Neural progenitor cell (in vitro differentiated cells): ENCODE measurements around the gene PRKD3. TPM values are rescaled to one million over a fixed set of nuclear protein-coding genes. Genes with fewer than 3 reads are reported as not detected.

Experiments
- DNase-seq: peaks from one replicate; pipeline ENCODE4 v3.0.0-alpha.2; 2016; ENCODE audit warnings: low spot score
- H2AFZ ChIP-seq: fragments of 200-600 bp; sonication (generic); replicated peaks from 2 replicates; pipeline ENCODE4 v1.6.1; 2016; ENCODE audit warnings: antibody characterized with exemption
- H3F3A ChIP-seq: fragments of 200-600 bp; sonication (generic); 2 replicates; pipeline ENCODE4 v1.6.1; 2016; ENCODE audit warnings: antibody characterized with exemption, low read depth
- H3K27ac ChIP-seq: fragments of 200-600 bp; sonication (generic); 2 replicates; pipeline ENCODE4 v1.5.1; 2016; ENCODE audit warnings: mild to moderate bottlenecking
- H3K27me3 ChIP-seq: fragments of 200-600 bp; sonication (generic); 2 replicates; pipeline ENCODE4 v1.6.1; 2016; ENCODE audit warnings: mild to moderate bottlenecking, moderate library complexity
- H3K36me3 ChIP-seq: fragments of 200-600 bp; sonication (generic); 2 replicates; pipeline ENCODE4 v1.5.1; 2016
- H3K4me1 ChIP-seq: fragments of 200-600 bp; sonication (generic); 2 replicates; pipeline ENCODE4 v1.6.1; 2016; ENCODE audit warnings: mixed run types
- H3K4me2 ChIP-seq: fragments of 200-600 bp; sonication (generic); 2 replicates; pipeline ENCODE4 v1.6.1; 2016
- H3K4me3 ChIP-seq: fragments of 200-600 bp; sonication (generic); 2 replicates; pipeline ENCODE4 v1.5.1; 2016
- H3K79me2 ChIP-seq: fragments of 200-600 bp; sonication (generic); 2 replicates; pipeline ENCODE4 v1.6.1; 2016; ENCODE audit warnings: low read depth
- H3K9ac ChIP-seq: fragments of 200-600 bp; sonication (generic); 2 replicates; pipeline ENCODE4 v1.6.1; 2016
- H3K9me3 ChIP-seq: fragments of 200-600 bp; sonication (generic); 2 replicates; pipeline ENCODE4 v1.5.1; 2016; ENCODE audit warnings: low read depth
- H4K20me1 ChIP-seq: fragments of 200-600 bp; sonication (generic); 2 replicates; pipeline ENCODE4 v1.6.1; 2016; ENCODE audit warnings: low read depth
- H3K27ac Mint-ChIP-seq: 3 replicates; pipeline ENCODE4 v1.8.0; 2021; ENCODE audit warnings: mixed read lengths
- H3K27me3 Mint-ChIP-seq: 2 replicates; pipeline ENCODE4 v1.8.0; 2022; ENCODE audit warnings: low read depth, mild to moderate bottlenecking, inconsistent platforms, moderate library complexity, mixed read lengths; ENCODE audit not compliant: insufficient read depth
- H3K36me3 Mint-ChIP-seq: 3 replicates; pipeline ENCODE4 v1.8.0; 2021; ENCODE audit warnings: mixed read lengths
- H3K4me1 Mint-ChIP-seq: 3 replicates; pipeline ENCODE4 v1.8.0; 2021; ENCODE audit warnings: mixed read lengths
- H3K4me3 Mint-ChIP-seq: 3 replicates; pipeline ENCODE4 v1.8.0; 2021; ENCODE audit warnings: mild to moderate bottlenecking, moderate library complexity, mixed read lengths
- H3K9me3 Mint-ChIP-seq: 3 replicates; pipeline ENCODE4 v1.8.0; 2020; ENCODE audit warnings: mixed read lengths
- EZH2 ChIP-seq: fragments of 200-600 bp; sonication (generic); IDR thresholded peaks from 2 replicates; pipeline ENCODE4 v1.6.1; 2017; ENCODE audit warnings: antibody characterized with exemption, mild to moderate bottlenecking, moderate library complexity
- EZH2phosphoT487 ChIP-seq: fragments of 200-600 bp; sonication (generic); IDR thresholded peaks from 2 replicates; pipeline ENCODE4 v1.6.1; 2017; ENCODE audit warnings: antibody characterized with exemption
- total RNA-seq: library from RNA; depleted of rRNA; stranded (reverse); fragments of >200 nt; gene quantifications from 2 replicates; pipeline ENCODE4 v1.2.3, GENCODE V29; 2015; ENCODE audit warnings: low replicate concordance
- TF ChIP-seq, protein P1 (sequence below): fragments of 200-600 bp; sonication (generic); IDR thresholded peaks from 2 replicates; pipeline ENCODE4 v1.5.1; 2017; ENCODE audit warnings: antibody characterized with exemption, mild to moderate bottlenecking

Gene PRKD3
- total RNA-seq, 1 donor from 2014 or later, result 95.9 TPM

DNA sequence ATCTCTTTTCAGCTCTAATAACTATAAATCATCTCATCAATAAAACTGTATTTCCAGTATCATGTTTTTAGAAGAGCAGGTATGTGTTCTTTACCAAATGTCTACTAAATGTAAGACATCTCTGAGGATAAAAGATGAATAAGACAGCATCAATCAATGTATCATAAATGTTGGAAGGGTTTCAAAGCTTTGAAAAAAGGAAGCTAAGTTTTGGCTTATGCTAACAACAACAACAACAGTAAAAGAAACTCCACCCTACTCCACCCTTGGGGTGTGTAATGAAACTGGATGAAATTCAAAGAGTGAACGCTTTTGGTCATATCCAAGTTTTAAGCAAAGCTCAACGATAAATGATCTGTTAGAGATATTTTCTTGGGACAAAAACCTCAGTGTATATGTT, 17.1 kb downstream of the PRKD3 start:
- Histone ChIP-seq H3F3A (no peaks in the 10 kb centered on the region), H4K20me1 (peaks cover 55% of the 10 kb centered on the region), H3K9me3 (no peaks in the 10 kb centered on the region), H3K79me2 (peaks cover 100% of the 10 kb centered on the region), H3K4me2 (no peak overlapping the region), H2AFZ (no peak overlapping the region), H3K4me1 (no peaks in the 10 kb centered on the region), H3K27me3 (no peaks in the 10 kb centered on the region), H3K27ac (no peak overlapping the region), H3K36me3 (no peaks in the 10 kb centered on the region), H3K9ac (no peak overlapping the region), H3K4me3 (no peak overlapping the region)
- DNase-seq, result no peak
- no peaks in the 10 kb centered on the region for H3K27me3 Mint-ChIP-seq
- H3K36me3 Mint-ChIP-seq, result peaks cover 20% of the 10 kb centered on the region
- H3K4me1 Mint-ChIP-seq, result no peaks in the 10 kb centered on the region
- no peak overlapping the region for H3K27ac Mint-ChIP-seq
- no peaks in the 10 kb centered on the region for H3K9me3 Mint-ChIP-seq
- H3K4me3 Mint-ChIP-seq, result no peak overlapping the region
- TF ChIP-seq, protein P1, sequence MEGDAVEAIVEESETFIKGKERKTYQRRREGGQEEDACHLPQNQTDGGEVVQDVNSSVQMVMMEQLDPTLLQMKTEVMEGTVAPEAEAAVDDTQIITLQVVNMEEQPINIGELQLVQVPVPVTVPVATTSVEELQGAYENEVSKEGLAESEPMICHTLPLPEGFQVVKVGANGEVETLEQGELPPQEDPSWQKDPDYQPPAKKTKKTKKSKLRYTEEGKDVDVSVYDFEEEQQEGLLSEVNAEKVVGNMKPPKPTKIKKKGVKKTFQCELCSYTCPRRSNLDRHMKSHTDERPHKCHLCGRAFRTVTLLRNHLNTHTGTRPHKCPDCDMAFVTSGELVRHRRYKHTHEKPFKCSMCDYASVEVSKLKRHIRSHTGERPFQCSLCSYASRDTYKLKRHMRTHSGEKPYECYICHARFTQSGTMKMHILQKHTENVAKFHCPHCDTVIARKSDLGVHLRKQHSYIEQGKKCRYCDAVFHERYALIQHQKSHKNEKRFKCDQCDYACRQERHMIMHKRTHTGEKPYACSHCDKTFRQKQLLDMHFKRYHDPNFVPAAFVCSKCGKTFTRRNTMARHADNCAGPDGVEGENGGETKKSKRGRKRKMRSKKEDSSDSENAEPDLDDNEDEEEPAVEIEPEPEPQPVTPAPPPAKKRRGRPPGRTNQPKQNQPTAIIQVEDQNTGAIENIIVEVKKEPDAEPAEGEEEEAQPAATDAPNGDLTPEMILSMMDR, result no peak
- TF ChIP-seq EZH2phosphoT487 (no peak), EZH2 (no peak)

DNA sequence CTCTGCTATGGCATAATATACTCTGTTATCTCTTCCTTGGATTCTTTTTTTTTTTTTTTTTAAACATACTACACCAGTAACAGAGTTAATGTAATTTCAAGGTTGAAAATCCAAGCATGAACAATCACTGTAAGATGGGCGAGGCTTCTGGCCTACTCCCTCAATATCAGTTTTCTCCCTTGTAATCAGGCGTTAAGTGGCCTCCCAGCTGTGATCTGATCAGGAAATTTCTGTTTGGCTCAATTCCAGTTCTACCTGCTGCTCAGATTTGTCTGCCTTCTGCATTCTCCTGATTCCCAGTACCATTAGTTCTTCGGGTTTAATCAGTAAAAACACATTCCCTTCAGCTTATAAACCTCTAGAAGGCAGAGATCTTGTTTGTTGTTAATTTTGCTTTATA, 18.6 kb downstream of the PRKD3 start:
- Histone ChIP-seq H3K4me2 (no peak overlapping the region), H2AFZ (no peak overlapping the region), H3K27ac (no peak overlapping the region), H3K36me3 (no peaks in the 10 kb centered on the region), H3K9ac (no peak overlapping the region), H3K9me3 (no peaks in the 10 kb centered on the region), H3K4me1 (peaks cover 10% of the 10 kb centered on the region), H3F3A (peaks cover 7% of the 10 kb centered on the region), H3K79me2 (peaks cover 100% of the 10 kb centered on the region), H3K4me3 (no peak overlapping the region), H4K20me1 (peaks cover 65% of the 10 kb centered on the region), H3K27me3 (no peaks in the 10 kb centered on the region)
- no peaks in the 10 kb centered on the region for H3K27me3 Mint-ChIP-seq
- no peak overlapping the region for H3K27ac Mint-ChIP-seq
- H3K36me3 Mint-ChIP-seq, result peaks cover 19% of the 10 kb centered on the region
- H3K9me3 Mint-ChIP-seq, result no peaks in the 10 kb centered on the region
- TF ChIP-seq, protein P1, result no peak
- TF ChIP-seq EZH2, result no peak
- no peak for TF ChIP-seq EZH2phosphoT487
- H3K4me1 Mint-ChIP-seq, result no peaks in the 10 kb centered on the region
- DNase-seq, result no peak
- no peak overlapping the region for H3K4me3 Mint-ChIP-seq

DNA sequence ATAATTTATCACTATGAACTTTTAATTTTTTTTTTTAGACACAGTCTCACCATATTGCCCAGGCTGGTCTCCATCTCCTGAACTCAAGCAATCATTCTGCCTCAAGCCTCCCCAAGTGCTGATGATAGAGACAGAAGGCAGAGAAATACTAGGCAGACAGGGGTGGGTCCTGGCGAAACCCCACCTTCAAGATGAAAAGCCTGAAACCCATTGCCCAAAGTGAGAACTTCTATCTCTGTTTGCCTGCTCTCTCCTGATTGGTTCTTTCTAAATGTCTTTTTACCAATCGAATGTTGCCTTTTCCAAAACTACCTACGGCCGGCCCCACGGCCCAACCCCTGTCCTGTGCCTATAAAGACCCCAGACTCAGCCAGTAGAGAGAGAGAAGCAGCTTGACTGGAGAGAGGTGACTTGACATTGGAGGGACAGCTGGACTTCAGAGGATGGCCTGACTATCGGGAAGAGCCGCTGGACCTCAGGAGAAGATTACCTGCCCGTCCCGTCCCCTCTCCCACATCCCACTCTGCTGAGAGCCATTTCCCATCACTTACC, 21.9 kb downstream of the PRKD3 start:
- Mint-ChIP-seq H3K9me3 (peaks cover 7% of the 10 kb centered on the region), H3K27me3 (no peaks in the 10 kb centered on the region), H3K27ac (no peak overlapping the region), H3K4me3 (no peak overlapping the region), H3K36me3 (peaks cover 28% of the 10 kb centered on the region), H3K4me1 (no peaks in the 10 kb centered on the region)
- Histone ChIP-seq H3K27me3 (no peaks in the 10 kb centered on the region), H3K4me2 (no peak overlapping the region), H3K9me3 (no peaks in the 10 kb centered on the region), H3F3A (peaks cover 7% of the 10 kb centered on the region), H3K27ac (no peak overlapping the region), H3K4me3 (no peak overlapping the region), H4K20me1 (peaks cover 64% of the 10 kb centered on the region), H3K9ac (no peak overlapping the region), H3K36me3 (no peaks in the 10 kb centered on the region), H3K4me1 (peaks cover 10% of the 10 kb centered on the region), H3K79me2 (peaks cover 100% of the 10 kb centered on the region), H2AFZ (no peak overlapping the region)
- DNase-seq, result no peak
- TF ChIP-seq EZH2phosphoT487 (no peak), EZH2 (no peak)
- TF ChIP-seq, protein P1, result no peak
